ENCODE measurements around the gene SREBF2. TPM values are rescaled to one million over a fixed set of nuclear protein-coding genes. Genes with fewer than 3 reads are reported as not detected.
A peak's percentile ranks its signal among the peaks of the same experiment; 100 is the strongest.

Gene SREBF2
- total RNA-seq, 1 experiment from 2014 or later = 159 TPM

GRCh38 chr22:41907436-41908401 is 74.8 kb downstream of the SREBF2 start:
- Histone ChIP-seq H3K79me2 (ENCODE audit: low read length) (no peaks in the 10 kb centered on the region), H3K9ac (ENCODE audit: low read length) (no peak overlapping the region), H3K9me2 (replicated peaks; ENCODE audit: insufficient read depth, low read length) (no peaks in the 10 kb centered on the region), H2AFZ (ENCODE audit: low read length) (no peak overlapping the region), H3K4me3 (ENCODE audit: low read length) (no peak overlapping the region), H3K36me3 (ENCODE audit: insufficient read depth, low read length) (0 out of 2 replicates have a peak, but pooled peaks cover 2% of the 10 kb centered on the region), H3K9me3 (ENCODE audit: low read length) (no peaks in the 10 kb centered on the region), H3K27ac (ENCODE audit: low read length) (no peak overlapping the region), H3K4me2 (ENCODE audit: low read depth, low read length, poor library complexity, severe bottlenecking) (no peak overlapping the region), H3K27me3 (ENCODE audit: low read length) (no peaks in the 10 kb centered on the region), H4K20me1 (ENCODE audit: insufficient read depth, low read depth, low read length) (peaks cover 27% of the 10 kb centered on the region), H3K4me1 (ENCODE audit: low read length) (no peaks in the 10 kb centered on the region)
- no peak for DNase-seq

GRCh38 chr22:41908411-41909309 is 75.8 kb downstream of the SREBF2 start:
- Histone ChIP-seq H3K4me1 (ENCODE audit: low read length) (peaks cover 8% of the 10 kb centered on the region; the same call in 1 of the 2 replicates), H3K4me2 (ENCODE audit: low read depth, low read length, poor library complexity, severe bottlenecking) (no peak overlapping the region), H3K79me2 (ENCODE audit: low read length) (no peaks in the 10 kb centered on the region), H4K20me1 (ENCODE audit: insufficient read depth, low read depth, low read length) (peaks cover 35% of the 10 kb centered on the region), H2AFZ (ENCODE audit: low read length) (no peak overlapping the region), H3K9me3 (ENCODE audit: low read length) (no peaks in the 10 kb centered on the region), H3K4me3 (ENCODE audit: low read length) (no peak overlapping the region), H3K27me3 (ENCODE audit: low read length) (no peaks in the 10 kb centered on the region; the same call in 1 of the 2 replicates), H3K9ac (ENCODE audit: low read length) (no peak overlapping the region), H3K9me2 (replicated peaks; ENCODE audit: insufficient read depth, low read length) (no peaks in the 10 kb centered on the region), H3K36me3 (ENCODE audit: insufficient read depth, low read length) (0 out of 2 replicates have a peak, but pooled peaks cover 2% of the 10 kb centered on the region), H3K27ac (ENCODE audit: low read length) (no peak overlapping the region)
- DNase-seq = no peak

- H3K4me2 ChIP-seq (ENCODE audit: low read depth, low read length, poor library complexity, severe bottlenecking) = no peak overlapping the region
- H2AFZ ChIP-seq (ENCODE audit: low read length) = no peak overlapping the region
- no peaks in the 10 kb centered on the region for H3K9me3 ChIP-seq (ENCODE audit: low read length)
- H3K79me2 ChIP-seq (ENCODE audit: low read length) = no peaks in the 10 kb centered on the region
- no peak overlapping the region for H3K4me3 ChIP-seq (ENCODE audit: low read length)
- no peaks in the 10 kb centered on the region; the same call in 1 of the 2 replicates for H3K27me3 ChIP-seq (ENCODE audit: low read length)
- no peak overlapping the region for H3K9ac ChIP-seq (ENCODE audit: low read length)
- no peaks in the 10 kb centered on the region for H3K9me2 ChIP-seq (replicated peaks; ENCODE audit: insufficient read depth, low read length)
- DNase-seq = no peak
- H4K20me1 ChIP-seq (ENCODE audit: insufficient read depth, low read depth, low read length) = peaks cover 35% of the 10 kb centered on the region
- 0 out of 2 replicates have a peak, but pooled peaks cover 2% of the 10 kb centered on the region for H3K36me3 ChIP-seq (ENCODE audit: insufficient read depth, low read length)
- peaks cover 12% of the 10 kb centered on the region for H3K4me1 ChIP-seq (ENCODE audit: low read length)
- no peak overlapping the region for H3K27ac ChIP-seq (ENCODE audit: low read length)
Measured at GRCh38 chr22:41909310-41910049, 76.6 kb downstream of the SREBF2 start.

GRCh38 chr22:41910050-41911000 is 77.4 kb downstream of the SREBF2 start:
- no peaks in the 10 kb centered on the region; the same call in 1 of the 2 replicates for H3K27me3 ChIP-seq (ENCODE audit: low read length)
- DNase-seq = no peak
- H3K9me3 ChIP-seq (ENCODE audit: low read length) = no peaks in the 10 kb centered on the region
- no peak overlapping the region for H3K9ac ChIP-seq (ENCODE audit: low read length)
- H3K36me3 ChIP-seq (ENCODE audit: insufficient read depth, low read length) = no peaks in the 10 kb centered on the region
- H3K4me2 ChIP-seq (ENCODE audit: low read depth, low read length, poor library complexity, severe bottlenecking) = no peak overlapping the region
- H3K9me2 ChIP-seq (replicated peaks; ENCODE audit: insufficient read depth, low read length) = no peaks in the 10 kb centered on the region
- H3K79me2 ChIP-seq (ENCODE audit: low read length) = no peaks in the 10 kb centered on the region
- H4K20me1 ChIP-seq (ENCODE audit: insufficient read depth, low read depth, low read length) = peaks cover 35% of the 10 kb centered on the region
- no peak overlapping the region for H2AFZ ChIP-seq (ENCODE audit: low read length)
- H3K27ac ChIP-seq (ENCODE audit: low read length) = no peak overlapping the region
- peaks cover 20% of the 10 kb centered on the region for H3K4me1 ChIP-seq (ENCODE audit: low read length)
- H3K4me3 ChIP-seq (ENCODE audit: low read length) = no peak overlapping the region

- Histone ChIP-seq H3K9ac (ENCODE audit: low read length) (no peak overlapping the region), H3K36me3 (ENCODE audit: insufficient read depth, low read length) (no peaks in the 10 kb centered on the region), H3K4me1 (ENCODE audit: low read length) (peaks cover 27% of the 10 kb centered on the region), H3K4me3 (ENCODE audit: low read length) (no peak overlapping the region), H3K9me3 (ENCODE audit: low read length) (no peaks in the 10 kb centered on the region), H3K79me2 (ENCODE audit: low read length) (no peaks in the 10 kb centered on the region), H3K4me2 (ENCODE audit: low read depth, low read length, poor library complexity, severe bottlenecking) (no peak overlapping the region), H3K27me3 (ENCODE audit: low read length) (no peaks in the 10 kb centered on the region; the same call in 1 of the 2 replicates), H3K9me2 (replicated peaks; ENCODE audit: insufficient read depth, low read length) (no peaks in the 10 kb centered on the region), H3K27ac (ENCODE audit: low read length) (no peak overlapping the region), H4K20me1 (ENCODE audit: insufficient read depth, low read depth, low read length) (peaks cover 38% of the 10 kb centered on the region), H2AFZ (ENCODE audit: low read length) (no peak overlapping the region)
- no peak for DNase-seq
Measured at GRCh38 chr22:41911001-41911611, 78.2 kb downstream of the SREBF2 start.

GRCh38 chr22:41912338-41913039 is 79.6 kb downstream of the SREBF2 start:
- Histone ChIP-seq H3K4me2 (ENCODE audit: low read depth, low read length, poor library complexity, severe bottlenecking) (peak overlapping the region; percentile 23), H3K27ac (ENCODE audit: low read length) (no peak overlapping the region), H3K36me3 (ENCODE audit: insufficient read depth, low read length) (no peaks in the 10 kb centered on the region), H3K4me3 (ENCODE audit: low read length) (no peak overlapping the region), H3K4me1 (ENCODE audit: low read length) (peaks cover 41% of the 10 kb centered on the region), H2AFZ (ENCODE audit: low read length) (no peak overlapping the region), H3K9me3 (ENCODE audit: low read length) (no peaks in the 10 kb centered on the region), H4K20me1 (ENCODE audit: insufficient read depth, low read depth, low read length) (peaks cover 32% of the 10 kb centered on the region), H3K9me2 (replicated peaks; ENCODE audit: insufficient read depth, low read length) (no peaks in the 10 kb centered on the region), H3K9ac (ENCODE audit: low read length) (no peak overlapping the region), H3K79me2 (ENCODE audit: low read length) (no peaks in the 10 kb centered on the region), H3K27me3 (ENCODE audit: low read length) (no peaks in the 10 kb centered on the region; the same call in 1 of the 2 replicates)
- DNase-seq = no peak

Measured in Karpas-422 (cell line).